Body of pancreas (tissue), 4 donors: ENCODE results near the gene GATAD2A. TPM values are rescaled to one million over a fixed set of nuclear protein-coding genes. Genes with fewer than 3 reads are reported as not detected.
A peak's percentile ranks its signal among the peaks of the same experiment; 100 is the strongest.

ENCODE experiments used
- ATAC-seq: fragments of 150-250 bp; one replicate; pipeline ENCODE4 v1.9.1; 2016
- DNase-seq, 4 donors: peaks; one replicate each; pipeline ENCODE4 v3.0.0-alpha.2; 2019
- H3K27ac ChIP-seq, 4 donors: fragments of 200-600 bp; sonication (generic); 1 replicate in 3 of 4; 2 replicates in 1 of 4; pipeline versions ENCODE4 v1.5.1 to v1.6.1; 2016 to 2019; ENCODE audit warnings: mild to moderate bottlenecking in 1 of 4, mixed read lengths in 1 of 4, moderate library complexity in 1 of 4
- H3K27me3 ChIP-seq, 2 donors: fragments of 200-600 bp; sonication (generic); one replicate each; pipeline ENCODE4 v1.6.0; 2016; ENCODE audit warnings: mild to moderate bottlenecking in 1 of 2
- H3K36me3 ChIP-seq, 2 donors: fragments of 200-600 bp; sonication (generic); replicated peaks in 1 of 2; 2 replicates each; pipeline ENCODE4 v1.5.1; 2016; ENCODE audit warnings: low read depth in 2 of 2; ENCODE audit not compliant: insufficient read depth in 1 of 2
- H3K4me1 ChIP-seq: fragments of 200-600 bp; sonication (generic); one replicate; pipeline ENCODE4 v1.6.0; 2016
- H3K4me3 ChIP-seq, 2 donors: fragments of 200-600 bp; sonication (generic); 1 replicate in 1 of 2; 2 replicates in 1 of 2; pipeline ENCODE4 v1.5.1; 2016 to 2019
- H3K9me3 ChIP-seq, 3 donors: fragments of 200-600 bp; sonication (generic); 1 replicate in 2 of 3; 2 replicates in 1 of 3; pipeline ENCODE4 v1.5.1; 2016
- CTCF ChIP-seq, 7 experiments: fragments of 450-650 bp in 4 of 7; fragments of 200-600 bp in 3 of 7; sonication (generic) in 3 of 7; IDR thresholded peaks; one replicate each; pipeline ENCODE4 v1.5.1; 2016 to 2019; ENCODE audit warnings: antibody characterized with exemption in 7 of 7
- POLR2A ChIP-seq, 3 donors: fragments of 450-650 bp; IDR thresholded peaks; one replicate each; pipeline ENCODE4 v1.6.1; 2016; ENCODE audit warnings: antibody characterized with exemption in 3 of 3, mild to moderate bottlenecking in 2 of 3
- WGBS, 2 donors: methylation state at CpG; one replicate each; pipeline ENCODE4 v1.1.5; 2017; 5-methylcytosine and 5-hydroxymethylcytosine counted together
- intact Hi-C: fragments of 100-400 bp; cut with DNase I; formaldehyde crosslinking; loops from one replicate; pipeline ENCODE4 v1.15.1; 2023
- total RNA-seq, 2 donors: library from RNA; depleted of rRNA; stranded (reverse); fragments of >200 nt; gene quantifications; one replicate each; pipeline ENCODE4 v1.1.0, GENCODE V29; 2016

GATAD2A gene
- total RNA-seq, 2 donors from 2014 or later = 30.0 to 35.8 TPM

- Histone ChIP-seq H3K27ac (no peak overlapping the region), H3K4me3 (no peak overlapping the region), H3K36me3 (no peaks in the 10 kb centered on the region), H3K27me3 (no peaks in the 10 kb centered on the region), H3K9me3 (no peaks in the 10 kb centered on the region), H3K4me1 (peaks cover 59% of the 10 kb centered on the region)
- ATAC-seq = no peak
- intact Hi-C loops = no loop called here
- TF ChIP-seq CTCF (IDR thresholded peaks at IDR 0.05) = no peak
- TF ChIP-seq POLR2A (IDR thresholded peaks at IDR 0.05) = no peak
- 94 to 96% methylated on average over 8 of the region's 8 CpGs for WGBS, 2 donors
- DNase-seq = no peak
Measured at GRCh38 chr19:19382118-19382517, 23.4 kb upstream of the GATAD2A start.

GRCh38 chr19:19384486-19384885, 21.0 kb upstream of the GATAD2A start:
- no peaks in the 10 kb centered on the region for H3K36me3 ChIP-seq
- TF ChIP-seq CTCF (IDR thresholded peaks at IDR 0.05) (no peak), POLR2A (IDR thresholded peaks at IDR 0.05) (no peak)
- 69 to 73% methylated on average over 13 of the region's 13 CpGs for WGBS, 2 donors
- H3K27me3 ChIP-seq = no peaks in the 10 kb centered on the region
- no peaks in the 10 kb centered on the region for H3K9me3 ChIP-seq
- ATAC-seq (no peak), DNase-seq (no peak)
- peak overlapping the region in 3 of 4 donors; percentile 70 to 85 (median 76) for H3K27ac ChIP-seq
- peaks cover 65% of the 10 kb centered on the region for H3K4me1 ChIP-seq
- no peak overlapping the region for H3K4me3 ChIP-seq
- intact Hi-C loops = no loop called here

- Histone ChIP-seq H3K9me3 (no peaks in the 10 kb centered on the region), H3K27ac (peak overlapping the region; percentile 76 to 85 (median 81)), H3K4me3 (peak overlapping the region; percentile 6 to 30), H3K27me3 (no peaks in the 10 kb centered on the region), H3K4me1 (peaks cover 64% of the 10 kb centered on the region), H3K36me3 (no peaks in the 10 kb centered on the region)
- intact Hi-C loops = no loop called here
- TF ChIP-seq CTCF (IDR thresholded peaks at IDR 0.05) (peak in 3 of 7 experiments; percentile 28 to 48 (median 29)), POLR2A (IDR thresholded peaks at IDR 0.05) (peak; percentile 44 to 82 (median 81))
- 0% methylated on average over 74 of the region's 75 CpGs; no CpG with 5 or more reads in 1 of the 2 donors for WGBS, 2 donors
- ATAC-seq (peak; percentile 97), DNase-seq (peak; percentile 100)
Measured at GRCh38 chr19:19385131-19385895, 20.2 kb upstream of the GATAD2A start.

- Histone ChIP-seq H3K36me3 (no peaks in the 10 kb centered on the region), H3K27ac (peak overlapping the region; percentile 76 to 85 (median 81)), H3K27me3 (no peaks in the 10 kb centered on the region), H3K4me1 (peaks cover 56% of the 10 kb centered on the region), H3K4me3 (peak overlapping the region; percentile 51 to 65), H3K9me3 (no peaks in the 10 kb centered on the region)
- no peak for DNase-seq
- 1 to 5% methylated on average over 16 to 73 of the region's 75 CpGs for WGBS, 2 donors
- ATAC-seq = no peak
- TF ChIP-seq CTCF (IDR thresholded peaks at IDR 0.05) (peak in 1 of 7 experiments; percentile 11), POLR2A (IDR thresholded peaks at IDR 0.05) (peak in 2 of 3 donors; percentile 21 to 37)
- intact Hi-C loops = no loop called here
Measured at GRCh38 chr19:19385896-19386869, 19.3 kb upstream of the GATAD2A start.
